ENCODE measurements around the gene LRRN4.

- TF ChIP-seq, protein P1, sequence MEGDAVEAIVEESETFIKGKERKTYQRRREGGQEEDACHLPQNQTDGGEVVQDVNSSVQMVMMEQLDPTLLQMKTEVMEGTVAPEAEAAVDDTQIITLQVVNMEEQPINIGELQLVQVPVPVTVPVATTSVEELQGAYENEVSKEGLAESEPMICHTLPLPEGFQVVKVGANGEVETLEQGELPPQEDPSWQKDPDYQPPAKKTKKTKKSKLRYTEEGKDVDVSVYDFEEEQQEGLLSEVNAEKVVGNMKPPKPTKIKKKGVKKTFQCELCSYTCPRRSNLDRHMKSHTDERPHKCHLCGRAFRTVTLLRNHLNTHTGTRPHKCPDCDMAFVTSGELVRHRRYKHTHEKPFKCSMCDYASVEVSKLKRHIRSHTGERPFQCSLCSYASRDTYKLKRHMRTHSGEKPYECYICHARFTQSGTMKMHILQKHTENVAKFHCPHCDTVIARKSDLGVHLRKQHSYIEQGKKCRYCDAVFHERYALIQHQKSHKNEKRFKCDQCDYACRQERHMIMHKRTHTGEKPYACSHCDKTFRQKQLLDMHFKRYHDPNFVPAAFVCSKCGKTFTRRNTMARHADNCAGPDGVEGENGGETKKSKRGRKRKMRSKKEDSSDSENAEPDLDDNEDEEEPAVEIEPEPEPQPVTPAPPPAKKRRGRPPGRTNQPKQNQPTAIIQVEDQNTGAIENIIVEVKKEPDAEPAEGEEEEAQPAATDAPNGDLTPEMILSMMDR (IDR thresholded peaks at IDR 0.05): no peak
- no peak for TF ChIP-seq POLR2A (IDR thresholded peaks at IDR 0.05)
Observed at GRCh38 chr20:6099819-6100218, 46.0 kb upstream of the LRRN4 start.
